K562 (cell line): Measurements from ENCODE around the gene CRYBG2. TPM values are rescaled to one million over a fixed set of nuclear protein-coding genes. Genes with fewer than 3 reads are reported as not detected.

Experiments
- CBX8 ChIP-seq: fragments of 200-600 bp; sonication (generic); IDR thresholded peaks from 2 replicates; pipeline ENCODE4 v1.6.1; 2012; ENCODE audit warnings: borderline replicate concordance, mixed run types, low read depth, mild to moderate bottlenecking, moderate library complexity, mixed read lengths, low read length, control low read depth, inconsistent platforms; ENCODE audit not compliant: poor library complexity, severe bottlenecking; ENCODE audit errors: extremely low read depth
- CREM ChIP-seq: IDR thresholded peaks from 2 replicates; pipeline ENCODE4 v1.6.1; 2014; ENCODE audit warnings: antibody characterized with exemption, low read depth
- E2F6 ChIP-seq, 2 experiments: IDR thresholded peaks; 2 replicates each; pipeline ENCODE4 v1.6.1; 2011; ENCODE audit warnings: borderline replicate concordance in 1 of 2, control low read depth in 1 of 2, low read depth in 1 of 2, low read length in 1 of 2, mild to moderate bottlenecking in 1 of 2, mixed read lengths in 1 of 2, moderate library complexity in 1 of 2; ENCODE audit not compliant: insufficient read depth in 1 of 2, insufficient read length in 1 of 2, poor library complexity in 1 of 2, severe bottlenecking in 1 of 2; ENCODE audit errors: extremely low read depth in 1 of 2
- ESRRB ChIP-seq: fragments of 250-450 bp; sonication (Bioruptor Pico); IDR thresholded peaks from 2 replicates; pipeline ENCODE4 v1.5.0; 2020; ENCODE audit warnings: mild to moderate bottlenecking, moderate library complexity, borderline replicate concordance
- EWSR1 ChIP-seq: fragments of 450-650 bp; IDR thresholded peaks from 2 replicates; pipeline ENCODE4 v1.6.1; 2018; ENCODE audit warnings: borderline replicate concordance, mild to moderate bottlenecking, low read depth, moderate library complexity; ENCODE audit not compliant: partially characterized antibody
- FOXM1 ChIP-seq, 2 experiments: fragments of 450-650 bp in 1 of 2; sonication (generic) in 1 of 2; formaldehyde crosslinking in 1 of 2; IDR thresholded peaks; 2 replicates each; pipeline versions ENCODE4 v1.6.1 to v1.9.0; 2017 to 2022; ENCODE audit warnings: low read depth in 2 of 2, mild to moderate bottlenecking in 2 of 2, missing genetic modification reagents in 1 of 2, moderate library complexity in 1 of 2
- KAT7 ChIP-seq: sonication (generic); formaldehyde crosslinking; IDR thresholded peaks from 2 replicates; pipeline ENCODE4 v1.8.0; 2022; ENCODE audit warnings: missing genetic modification reagents, mild to moderate bottlenecking, borderline replicate concordance
- PHF8 ChIP-seq: fragments of 200-600 bp; sonication (generic); IDR thresholded peaks from 2 replicates; pipeline ENCODE4 v1.6.1; 2012; ENCODE audit warnings: mixed run types, mild to moderate bottlenecking, inconsistent platforms, low read length, moderate library complexity, borderline replicate concordance
- RBM22 ChIP-seq: fragments of 200-400 bp; formaldehyde crosslinking; IDR thresholded peaks from 2 replicates; pipeline ENCODE4 v1.6.1; 2018; ENCODE audit warnings: low read length, low read depth; ENCODE audit not compliant: poor library complexity, severe bottlenecking
- RBM25 ChIP-seq: fragments of 200-400 bp; formaldehyde crosslinking; IDR thresholded peaks from 2 replicates; pipeline ENCODE4 v1.6.1; 2018; ENCODE audit warnings: low read length, low read depth, moderate library complexity; ENCODE audit not compliant: severe bottlenecking
- RHOXF2B ChIP-seq: fragments of 250-450 bp; sonication (Bioruptor Pico); conservative IDR thresholded peaks from 2 replicates; pipeline ENCODE4 v1.5.1; 2021
- SAFB2 ChIP-seq: fragments of 200-400 bp; formaldehyde crosslinking; IDR thresholded peaks from 2 replicates; pipeline ENCODE4 v1.6.1; 2018; ENCODE audit warnings: borderline replicate concordance, low read length, low read depth, moderate library complexity; ENCODE audit not compliant: severe bottlenecking
- SIN3A ChIP-seq, 2 experiments: fragments of 150-350 bp in 1 of 2; IDR thresholded peaks; 2 replicates each; pipeline ENCODE4 v1.6.1; 2011 to 2016; ENCODE audit warnings: borderline replicate concordance in 2 of 2, low read depth in 2 of 2, low read length in 2 of 2, mild to moderate bottlenecking in 2 of 2, moderate library complexity in 2 of 2; ENCODE audit not compliant: control insufficient read depth in 1 of 2
- TRIM24 ChIP-seq, 2 experiments: fragments of 450-650 bp; IDR thresholded peaks; 2 replicates each; pipeline ENCODE4 v1.6.1; 2016
- ZNF12 ChIP-seq: sonication (generic); formaldehyde crosslinking; IDR thresholded peaks from 2 replicates; pipeline ENCODE4 v1.4.0; 2020; ENCODE audit warnings: mild to moderate bottlenecking, missing genetic modification reagents
- ZNF592 ChIP-seq: fragments of 450-650 bp; IDR thresholded peaks from 2 replicates; pipeline ENCODE4 v1.6.1; 2017; ENCODE audit warnings: antibody characterized with exemption, mild to moderate bottlenecking
- ZNF766 ChIP-seq: fragments of 200-800 bp; sonication (Bioruptor generic); conservative IDR thresholded peaks from 2 replicates; pipeline ENCODE4 v1.6.1; 2016; ENCODE audit warnings: missing genetic modification characterization, missing compliant biosample characterization
- polyA plus RNA-seq, 8 experiments: library from polyadenylated mRNA; depleted of rRNA in 4 of 8; stranded (reverse) in 5 of 8; unstranded in 3 of 8; fragments of >200 nt; fragmentation: Nextera tagmentation in 2 of 8; fragmentation: Illumina TruSeq in 1 of 8; extraction: Ambion mirVana in 2 of 8; extraction: Trizol in 1 of 8; gene quantifications; 2 replicates each; pipeline versions ENCODE4 v1.2.1 to v1.2.3, GENCODE V29; 2011 to 2014; ENCODE audit warnings: inconsistent platforms in 1 of 8, missing spikeins in 1 of 8
- total RNA-seq, 7 experiments: library from RNA; depleted of rRNA in 6 of 7; stranded (reverse); fragments of >200 nt in 6 of 7; fragmentation: Illumina TruSeq in 2 of 7; extraction: Trizol in 2 of 7; gene quantifications; 2 replicates each; pipeline versions ENCODE4 v1.2.1 to v1.2.3, GENCODE V29; 2011 to 2021; ENCODE audit warnings: low replicate concordance in 1 of 7
- TF ChIP-seq, protein P1 (sequence below): fragments of 450-650 bp; formaldehyde crosslinking; IDR thresholded peaks from 2 replicates; pipeline ENCODE4 v1.4.0; 2022; ENCODE audit warnings: missing genetic modification characterization

The CRYBG2 gene
- total and polyA plus RNA-seq, 9 of the 15 experiments (the other 6 are each of a cell fraction or from before 2014, with no cell fraction given) = 0.39 to 8.5 (median 3.7) TPM

- peak; percentile 40; the same call in 1 of the 2 replicates for TF ChIP-seq CREM
- peak; percentile 71 for TF ChIP-seq RBM25
- peak; percentile 91 to 98 for TF ChIP-seq E2F6 (IDR thresholded peaks at IDR 0.05; ENCODE audit: borderline replicate concordance in 1 of 2, extremely low read depth in 1 of 2, insufficient read depth in 1 of 2, insufficient read length in 1 of 2, low read depth in 1 of 2, low read length in 1 of 2, poor library complexity in 1 of 2, severe bottlenecking in 1 of 2)
- TF ChIP-seq PHF8 = peak; percentile 63; the same call in 1 of the 2 replicates
- peak; percentile 91 for TF ChIP-seq ZNF592
- TF ChIP-seq RBM22 = peak; percentile 98
- TF ChIP-seq SIN3A (IDR thresholded peaks at IDR 0.05; ENCODE audit: borderline replicate concordance in 2 of 2, control insufficient read depth in 1 of 2, low read depth in 2 of 2, low read length in 2 of 2) = peak in 1 of 2 experiments; percentile 90; a peak in 1 of 4 replicates
- no peak; the same call in 1 of the 2 replicates for TF ChIP-seq ZNF12 (CRISPR knock-in tag)
- 0 out of 2 replicates have a peak, but pooled peaks have one; percentile 41 for TF ChIP-seq ZNF766
- TF ChIP-seq CBX8 = no peak
- no peak for TF ChIP-seq EWSR1
- no peak for TF ChIP-seq ESRRB (CRISPR knock-in tag)
- TF ChIP-seq, protein P1, sequence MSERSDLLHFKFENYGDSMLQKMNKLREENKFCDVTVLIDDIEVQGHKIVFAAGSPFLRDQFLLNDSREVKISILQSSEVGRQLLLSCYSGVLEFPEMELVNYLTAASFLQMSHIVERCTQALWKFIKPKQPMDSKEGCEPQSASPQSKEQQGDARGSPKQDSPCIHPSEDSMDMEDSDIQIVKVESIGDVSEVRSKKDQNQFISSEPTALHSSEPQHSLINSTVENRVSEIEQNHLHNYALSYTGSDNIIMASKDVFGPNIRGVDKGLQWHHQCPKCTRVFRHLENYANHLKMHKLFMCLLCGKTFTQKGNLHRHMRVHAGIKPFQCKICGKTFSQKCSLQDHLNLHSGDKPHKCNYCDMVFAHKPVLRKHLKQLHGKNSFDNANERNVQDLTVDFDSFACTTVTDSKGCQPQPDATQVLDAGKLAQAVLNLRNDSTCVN (CRISPR knock-in tag) = peak; percentile 11; the same call in 1 of the 2 replicates
- no peak for TF ChIP-seq RHOXF2B (CRISPR knock-in tag)
- TF ChIP-seq SAFB2 = no peak
- no peak for TF ChIP-seq FOXM1 (IDR thresholded peaks at IDR 0.05; ENCODE audit: low read depth)
- TF ChIP-seq FOXM1 (CRISPR knock-in tag; IDR thresholded peaks at IDR 0.05; ENCODE audit: low read depth) = no peak
- 0 out of 4 replicates have a peak, but pooled peaks have one; percentile 8 to 28 for TF ChIP-seq TRIM24 (IDR thresholded peaks at IDR 0.05)
- TF ChIP-seq KAT7 (CRISPR knock-in tag) = peak; percentile 68; the same call in 1 of the 2 replicates
Measured at GRCh38 chr1:26279456-26280332, 74.2 kb downstream of the CRYBG2 start, which contains the start of gene SH3BGRL3 (continued).
